ENCODE data around the gene YIF1A. TPM values are rescaled to one million over a fixed set of nuclear protein-coding genes. Genes with fewer than 3 reads are reported as not detected.

YIF1A gene
- total RNA-seq, 1 experiment from 2014 or later = 54.7 TPM

- no peak for ATAC-seq
- no peak overlapping the region; the same call in 1 of the 2 replicates for H3K4me2 ChIP-seq (ENCODE audit: low read length)
- BruUV-seq (replicated peaks) = no TSS peak
- H4K20me1 ChIP-seq (ENCODE audit: insufficient read depth) = no peaks in the 10 kb centered on the region
- ChIA-PET RAD21 (ENCODE audit: low non-redundant PET in 1 of 2, low total read pairs in 2 of 2, uncharacterized antibody in 2 of 2, unreplicated experiment in 2 of 2) (no interaction called here), POLR2A (interaction anchor here (0.9 to 1.4 kb wide), 2 partner anchors 8 to 13 kb away, joined by 3 to 5 read pairs; partner anchors contain the start of gene YIF1A), CTCF (interaction anchor here (3.0 kb wide), 1 partner anchor 31 kb away, joined by 17 read pairs; no protein-coding TSS in a partner anchor)
- no peak overlapping the region for H3K4me3 ChIP-seq (replicated peaks in 1 of 2; ENCODE audit: low read depth in 1 of 2, low read length in 2 of 2)
- no peak overlapping the region for H3K27ac ChIP-seq (ENCODE audit: low read depth, low read length)
- intact Hi-C loops (cut with micrococcal nuclease) = no loop called here
- no peaks in the 10 kb centered on the region; a peak in 1 of 4 replicates for H3K36me3 ChIP-seq (ENCODE audit: control insufficient read depth in 1 of 2, insufficient read depth in 2 of 2, low read length in 2 of 2)
- peaks cover 0 to 26% of the 10 kb centered on the region in 2 experiments; a peak in 2 of 4 replicates for H3K4me1 ChIP-seq (ENCODE audit: control insufficient read depth in 1 of 2, insufficient read depth in 2 of 2, low read length in 2 of 2)
- H3K9ac ChIP-seq (ENCODE audit: low read length) = no peak overlapping the region
- no peaks in the 10 kb centered on the region for H3K9me2 ChIP-seq (ENCODE audit: insufficient read depth)
- no peaks in the 10 kb centered on the region for H3K79me2 ChIP-seq (ENCODE audit: insufficient read depth, low read length)
- no peaks in the 10 kb centered on the region for H3K9me3 ChIP-seq (ENCODE audit: control insufficient read depth in 1 of 2, insufficient read depth in 1 of 2, low read depth in 1 of 2, low read length in 2 of 2)
- no peak overlapping the region for H2AFZ ChIP-seq (ENCODE audit: low read depth, low read length, poor library complexity, severe bottlenecking)
- no peak for DNase-seq (ENCODE audit: low read depth, low spot score)
- TF ChIP-seq SP1 (IDR thresholded peaks at IDR 0.05; ENCODE audit: low read depth) (no peak), SRF (IDR thresholded peaks at IDR 0.05; ENCODE audit: low read depth) (no peak), POLR2A (IDR thresholded peaks at IDR 0.05; ENCODE audit: borderline replicate concordance, extremely low read depth, insufficient read depth, insufficient read length) (no peak), MAX (IDR thresholded peaks at IDR 0.05) (no peak), CBX3 (IDR thresholded peaks at IDR 0.05; ENCODE audit: low read depth) (no peak), CTCF (IDR thresholded peaks at IDR 0.05 in 2 of 3, conservative IDR thresholded peaks at IDR 0.05 in 1 of 3; ENCODE audit: borderline replicate concordance in 1 of 3, insufficient read depth in 1 of 3, low read depth in 2 of 3, low read length in 2 of 3) (no peak), ZFX (IDR thresholded peaks at IDR 0.05) (no peak), EGR1 (IDR thresholded peaks at IDR 0.05; ENCODE audit: low read depth) (no peak), ATF3 (IDR thresholded peaks at IDR 0.05) (no peak), ELF1 (IDR thresholded peaks at IDR 0.05; ENCODE audit: borderline replicate concordance, low read depth) (no peak), CEBPB (IDR thresholded peaks at IDR 0.05; ENCODE audit: low read depth) (no peak), EZH2phosphoT487 (IDR thresholded peaks at IDR 0.05; ENCODE audit: borderline replicate concordance) (no peak), ZNF274 (IDR thresholded peaks at IDR 0.05; ENCODE audit: low read depth, low read length) (no peak), TCF7L2 (IDR thresholded peaks at IDR 0.05; ENCODE audit: borderline replicate concordance, extremely low read depth, insufficient read depth, insufficient read length) (no peak), JUND (IDR thresholded peaks at IDR 0.05) (no peak), ZBTB33 (IDR thresholded peaks at IDR 0.05; ENCODE audit: extremely low read depth, insufficient replicate concordance, low read length) (no peak)
- no peaks in the 10 kb centered on the region for H3K27me3 ChIP-seq (ENCODE audit: insufficient read depth, low read length)
Observed at GRCh38 chr11:66281001-66281400, 7.9 kb downstream of the YIF1A start.

Data from HCT116 (cell line).